B cell (primary cell): ENCODE measurements around the gene ITGAE. TPM values are rescaled to one million over a fixed set of nuclear protein-coding genes. Genes with fewer than 3 reads are reported as not detected.

ENCODE experiments used
- ATAC-seq: fragments of 200-7000 bp; cut with Tn5 transposase; one replicate; pipeline ENCODE4 v1.10.0; 2021; ENCODE audit warnings: low read depth, mild to moderate bottlenecking, moderate number of reproducible peaks, moderate library complexity
- CTCF ChIA-PET: fragments of 350-600 bp; sonication (Branson Sonifier 250); formaldehyde crosslinking; loops from one replicate; lab custom pipeline; 2021; ENCODE audit warnings: antibody characterized with exemption, inconsistent platforms; lab: Charles Lee
- POLR2A ChIA-PET: fragments of 350-600 bp; sonication (Branson Sonifier 250); formaldehyde crosslinking; loops from one replicate; lab custom pipeline; 2021; ENCODE audit warnings: antibody characterized with exemption; lab: Charles Lee
- DNase-seq: peaks from one replicate; pipeline ENCODE4 v3.0.0; 2013
- H2AFZ ChIP-seq: 2 replicates; pipeline ENCODE4 v1.6.1; 2012; ENCODE audit warnings: mild to moderate bottlenecking, low read depth, low read length; ENCODE audit not compliant: insufficient read depth, poor library complexity, severe bottlenecking
- H3K27ac ChIP-seq, 2 donors: 1 replicate in 1 of 2; 2 replicates in 1 of 2; pipeline ENCODE4 v1.5.1; 2012 to 2013; ENCODE audit warnings: low read length in 2 of 2, mild to moderate bottlenecking in 2 of 2, moderate library complexity in 1 of 2
- H3K27me3 ChIP-seq, 4 experiments: fragments of 200-600 bp in 1 of 4; sonication (generic) in 1 of 4; replicated peaks in 1 of 4; 1 replicate in 2 of 4; 2 replicates in 2 of 4; pipeline versions ENCODE4 v1.6.1 to v1.7.0; 2013 to 2016; ENCODE audit warnings: low read length in 3 of 4, mild to moderate bottlenecking in 2 of 4, mixed read lengths in 1 of 4, moderate library complexity in 1 of 4; ENCODE audit not compliant: insufficient read depth in 4 of 4, control insufficient read depth in 3 of 4; ENCODE audit errors: control extremely low read depth in 1 of 4
- H3K36me3 ChIP-seq, 2 experiments: replicated peaks in 1 of 2; 1 replicate in 1 of 2; 2 replicates in 1 of 2; pipeline versions ENCODE4 v1.6.1 to v1.7.1; 2013; ENCODE audit warnings: low read length in 1 of 2; ENCODE audit not compliant: insufficient read depth in 2 of 2, control insufficient read depth in 1 of 2; ENCODE audit errors: control extremely low read depth in 1 of 2, extremely low read depth in 1 of 2
- H3K4me1 ChIP-seq, 2 donors: fragments of 200-600 bp in 1 of 2; sonication (generic) in 1 of 2; 1 replicate in 1 of 2; 2 replicates in 1 of 2; pipeline versions ENCODE4 v1.5.1 to v1.6.1; 2013 to 2017; ENCODE audit warnings: low read length in 2 of 2; ENCODE audit not compliant: control insufficient read depth in 2 of 2, insufficient read depth in 2 of 2
- H3K4me2 ChIP-seq: replicated peaks from 2 replicates; pipeline ENCODE3; 2012; ENCODE audit warnings: mild to moderate bottlenecking, low read depth, low read length; ENCODE audit not compliant: poor library complexity, severe bottlenecking
- H3K4me3 ChIP-seq, 5 experiments: fragments of 200-600 bp in 1 of 5; sonication (generic) in 1 of 5; 1 replicate in 3 of 5; 2 replicates in 2 of 5; pipeline versions ENCODE4 v1.5.1 to v1.7.0; 2011 to 2016; ENCODE audit warnings: low read length in 4 of 5, mild to moderate bottlenecking in 4 of 5, low read depth in 2 of 5, control low read depth in 1 of 5, moderate library complexity in 1 of 5; ENCODE audit not compliant: insufficient read depth in 1 of 5; ENCODE audit errors: control extremely low read depth in 1 of 5, extremely low read depth in 1 of 5
- H3K79me2 ChIP-seq: fragments of 200-600 bp; sonication (generic); one replicate; pipeline ENCODE4 v1.6.0; 2016; ENCODE audit warnings: low read length; ENCODE audit not compliant: control insufficient read depth, insufficient read depth
- H3K9ac ChIP-seq: fragments of 200-600 bp; sonication (generic); 2 replicates; pipeline ENCODE4 v1.6.1; 2017; ENCODE audit warnings: mild to moderate bottlenecking, low read length, moderate library complexity
- H3K9me3 ChIP-seq, 3 donors: one replicate each; pipeline versions ENCODE4 v1.6.1 to v1.7.1; 2013; ENCODE audit warnings: low read length in 2 of 3; ENCODE audit not compliant: control insufficient read depth in 2 of 3, insufficient read depth in 1 of 3; ENCODE audit errors: control extremely low read depth in 1 of 3
- H4K20me1 ChIP-seq: 2 replicates; pipeline ENCODE4 v1.6.0; 2012; ENCODE audit warnings: mild to moderate bottlenecking, low read length; ENCODE audit not compliant: insufficient read depth, control insufficient read depth, poor library complexity, severe bottlenecking
- H3K27ac Mint-ChIP-seq: one replicate; pipeline ENCODE4 v1.8.0; 2021; ENCODE audit warnings: mixed read lengths
- H3K27me3 Mint-ChIP-seq: one replicate; pipeline ENCODE4 v1.8.0; 2021; ENCODE audit warnings: mixed read lengths
- H3K4me1 Mint-ChIP-seq: one replicate; pipeline ENCODE4 v1.8.0; 2021; ENCODE audit warnings: mixed read lengths
- H3K4me3 Mint-ChIP-seq: one replicate; pipeline ENCODE4 v1.8.0; 2021; ENCODE audit warnings: mixed read lengths
- H3K9me3 Mint-ChIP-seq: one replicate; pipeline ENCODE4 v1.8.0; 2022; ENCODE audit warnings: mixed read lengths; ENCODE audit not compliant: insufficient read depth
- EZH2 ChIP-seq: IDR thresholded peaks from 2 replicates; pipeline ENCODE4 v1.6.1; 2012; ENCODE audit warnings: borderline replicate concordance, low read depth, mild to moderate bottlenecking, moderate library complexity, low read length; ENCODE audit not compliant: insufficient read depth, poor library complexity, severe bottlenecking
- WGBS: methylation state at CpG from one replicate; pipeline ENCODE4 v1.1.5; 2013; ENCODE audit warnings: missing lambda C conversion rate; ENCODE audit not compliant: insufficient coverage; 5-methylcytosine and 5-hydroxymethylcytosine counted together
- intact Hi-C: fragments of 100-400 bp; cut with micrococcal nuclease; formaldehyde crosslinking; loops from one replicate; pipeline ENCODE4 v1.10.0; 2022
- polyA plus RNA-seq: library from polyadenylated mRNA; depleted of rRNA; stranded (reverse); fragments of >200 nt; gene quantifications from 2 replicates; pipeline ENCODE4 v1.2.3, GENCODE V29; 2012
- total RNA-seq, 2 donors: library from RNA; stranded (reverse); fragments of 120-200 nt in 1 of 2; gene quantifications; 1 replicate in 1 of 2; 2 replicates in 1 of 2; pipeline versions ENCODE4 v1.2.3 to v1.2.4, GENCODE V29; 2013 to 2022
- TF ChIP-seq, protein P1 (sequence below): fragments of 200-600 bp; IDR thresholded peaks from one replicate; pipeline ENCODE4 v1.8.0; 2022; ENCODE audit warnings: antibody characterized with exemption, mild to moderate bottlenecking

The ITGAE gene
- total and polyA plus RNA-seq, 2 donors (not counting 1 experiment from before 2014, with no cell fraction given), result 48.2 to 95.6 TPM

DNA sequence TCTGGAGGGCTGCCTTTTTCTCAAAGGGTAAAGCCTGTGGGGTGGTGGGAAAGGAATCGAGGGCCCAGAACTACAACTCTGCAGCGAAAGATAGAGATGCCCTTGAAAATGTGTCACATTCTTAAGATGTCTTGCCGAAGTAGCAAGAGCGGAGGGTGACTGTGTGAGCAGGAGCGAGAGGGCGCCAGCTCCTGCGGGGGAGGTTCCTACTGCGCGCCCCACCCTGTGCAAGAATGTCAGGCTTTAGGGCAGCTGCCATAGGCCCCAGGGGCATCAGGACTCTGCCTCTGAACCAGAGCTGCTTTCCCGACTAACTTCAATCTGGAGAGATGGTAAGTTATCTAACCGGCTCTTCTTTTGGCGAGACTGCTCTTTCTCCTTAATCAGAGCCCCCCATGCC lies 11.8 kb upstream of the ITGAE start:
- H3K27me3 Mint-ChIP-seq, result no peaks in the 10 kb centered on the region
- WGBS, result 99% methylated on average over 12 of the region's 12 CpGs
- Histone ChIP-seq H3K9me3 (peaks cover 0 to 4% (median 0%) of the 10 kb centered on the region in 3 donors), H3K36me3 (peaks cover 10 to 58% of the 10 kb centered on the region in 2 experiments), H3K4me2 (no peak overlapping the region), H3K4me3 (no peak overlapping the region), H3K9ac (no peak overlapping the region), H2AFZ (no peak overlapping the region), H3K27me3 (no peaks in the 10 kb centered on the region), H3K27ac (no peak overlapping the region), H4K20me1 (no peaks in the 10 kb centered on the region), H3K4me1 (peaks cover 13 to 33% of the 10 kb centered on the region in 2 donors), H3K79me2 (no peaks in the 10 kb centered on the region)
- H3K4me1 Mint-ChIP-seq, result peaks cover 43% of the 10 kb centered on the region
- CTCF ChIA-PET, result interaction anchor here (0.5 to 3.4 kb wide), 2 partner anchors 75 to 799 kb away, joined by 4 to 27 read pairs; no protein-coding TSS in a partner anchor
- TF ChIP-seq, protein P1, sequence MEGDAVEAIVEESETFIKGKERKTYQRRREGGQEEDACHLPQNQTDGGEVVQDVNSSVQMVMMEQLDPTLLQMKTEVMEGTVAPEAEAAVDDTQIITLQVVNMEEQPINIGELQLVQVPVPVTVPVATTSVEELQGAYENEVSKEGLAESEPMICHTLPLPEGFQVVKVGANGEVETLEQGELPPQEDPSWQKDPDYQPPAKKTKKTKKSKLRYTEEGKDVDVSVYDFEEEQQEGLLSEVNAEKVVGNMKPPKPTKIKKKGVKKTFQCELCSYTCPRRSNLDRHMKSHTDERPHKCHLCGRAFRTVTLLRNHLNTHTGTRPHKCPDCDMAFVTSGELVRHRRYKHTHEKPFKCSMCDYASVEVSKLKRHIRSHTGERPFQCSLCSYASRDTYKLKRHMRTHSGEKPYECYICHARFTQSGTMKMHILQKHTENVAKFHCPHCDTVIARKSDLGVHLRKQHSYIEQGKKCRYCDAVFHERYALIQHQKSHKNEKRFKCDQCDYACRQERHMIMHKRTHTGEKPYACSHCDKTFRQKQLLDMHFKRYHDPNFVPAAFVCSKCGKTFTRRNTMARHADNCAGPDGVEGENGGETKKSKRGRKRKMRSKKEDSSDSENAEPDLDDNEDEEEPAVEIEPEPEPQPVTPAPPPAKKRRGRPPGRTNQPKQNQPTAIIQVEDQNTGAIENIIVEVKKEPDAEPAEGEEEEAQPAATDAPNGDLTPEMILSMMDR, result no peak
- no peak for TF ChIP-seq EZH2
- no peak overlapping the region for H3K4me3 Mint-ChIP-seq
- DNase-seq, result no peak
- H3K27ac Mint-ChIP-seq, result no peak overlapping the region
- ATAC-seq, result no peak
- no peaks in the 10 kb centered on the region for H3K9me3 Mint-ChIP-seq
- intact Hi-C loops, result no loop called here
- POLR2A ChIA-PET, result no interaction called here

DNA sequence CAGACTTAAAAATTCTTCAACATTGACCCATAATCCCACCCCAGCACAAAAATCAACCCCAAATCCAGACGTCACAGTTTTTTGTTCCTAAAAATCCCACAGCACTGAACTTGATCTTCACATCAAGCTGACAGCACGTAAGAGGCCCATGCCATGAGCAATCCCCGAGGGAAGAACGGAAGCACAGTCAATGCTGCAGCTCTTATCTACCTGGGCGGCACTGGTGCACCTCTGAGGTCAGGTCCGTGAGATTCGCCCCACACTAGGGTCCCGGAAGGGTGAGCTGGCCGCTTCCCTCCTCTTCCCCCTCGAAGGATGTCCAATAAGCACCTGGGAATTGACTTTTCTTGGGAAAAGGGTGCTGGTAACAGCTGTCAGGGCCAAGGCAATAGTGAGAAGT lies 11.3 kb upstream of the ITGAE start:
- TF ChIP-seq, protein P1, result no peak
- TF ChIP-seq EZH2, result no peak
- intact Hi-C loops, result no loop called here
- Histone ChIP-seq H3K4me2 (no peak overlapping the region), H3K4me1 (peaks cover 13 to 31% of the 10 kb centered on the region in 2 donors), H3K9me3 (peaks cover 0 to 2% (median 0%) of the 10 kb centered on the region in 3 donors), H2AFZ (no peak overlapping the region), H4K20me1 (no peaks in the 10 kb centered on the region), H3K36me3 (peaks cover 10 to 57% of the 10 kb centered on the region in 2 experiments), H3K4me3 (no peak overlapping the region), H3K27ac (no peak overlapping the region), H3K9ac (no peak overlapping the region), H3K27me3 (no peaks in the 10 kb centered on the region), H3K79me2 (no peaks in the 10 kb centered on the region)
- POLR2A ChIA-PET, result interaction anchor here (0.6 kb wide), 1 partner anchor 108 kb away, joined by 3 read pairs; no protein-coding TSS in a partner anchor
- H3K9me3 Mint-ChIP-seq, result no peaks in the 10 kb centered on the region
- 98% methylated on average over 9 of the region's 10 CpGs for WGBS
- DNase-seq (no peak), ATAC-seq (no peak)
- CTCF ChIA-PET, result interaction anchor here (1.8 to 3.4 kb wide), 3 partner anchors 15 to 130 kb away, joined by 5 to 27 read pairs (median 20); no protein-coding TSS in a partner anchor
- peaks cover 43% of the 10 kb centered on the region for H3K4me1 Mint-ChIP-seq
- no peak overlapping the region for H3K4me3 Mint-ChIP-seq
- H3K27me3 Mint-ChIP-seq, result no peaks in the 10 kb centered on the region
- H3K27ac Mint-ChIP-seq, result no peak overlapping the region
